NT2/D1 (cell line): ENCODE data around the gene DGAT2.
"Not testable (repeated sequence)": the region's sequence is repeated elsewhere in the genome, so short reads cannot be mapped to it uniquely, and the experiment has no call there.

Experiments
- DNase-seq: peaks from one replicate; pipeline ENCODE4 v3.0.0-alpha.2; 2011; ENCODE audit warnings: low read depth, low spot score
- H3K27me3 ChIP-seq: 2 replicates; pipeline ENCODE4 v1.6.0; 2011; ENCODE audit warnings: mild to moderate bottlenecking; ENCODE audit not compliant: insufficient read length, insufficient read depth
- H3K36me3 ChIP-seq: 2 replicates; pipeline ENCODE4 v1.6.1; 2011; ENCODE audit warnings: mild to moderate bottlenecking, low read length, mixed read lengths; ENCODE audit not compliant: insufficient read depth, insufficient read length
- H3K4me1 ChIP-seq: 2 replicates; pipeline ENCODE4 v1.5.1; 2011; ENCODE audit not compliant: insufficient read depth, insufficient read length
- H3K4me3 ChIP-seq: 2 replicates; pipeline ENCODE4 v1.5.1; 2011; ENCODE audit warnings: low read depth; ENCODE audit not compliant: insufficient read length
- H3K9ac ChIP-seq: 2 replicates; pipeline ENCODE4 v1.6.0; 2011; ENCODE audit warnings: low read depth; ENCODE audit not compliant: insufficient read length
- H3K9me3 ChIP-seq: 2 replicates; pipeline ENCODE4 v1.5.1; 2011; ENCODE audit warnings: mild to moderate bottlenecking, low read length; ENCODE audit not compliant: insufficient read depth
- SUZ12 ChIP-seq: IDR thresholded peaks from 2 replicates; pipeline ENCODE4 v1.6.1; 2011; ENCODE audit not compliant: insufficient read length, insufficient read depth; ENCODE audit errors: extremely low read depth
- YY1 ChIP-seq: IDR thresholded peaks from 2 replicates; pipeline ENCODE4 v1.6.1; 2011; ENCODE audit not compliant: insufficient read length, insufficient read depth
- ZNF274 ChIP-seq: IDR thresholded peaks from 2 replicates; pipeline ENCODE4 v1.6.1; 2011; ENCODE audit warnings: mild to moderate bottlenecking, low read depth, low read length

Gene DGAT2

DNA sequence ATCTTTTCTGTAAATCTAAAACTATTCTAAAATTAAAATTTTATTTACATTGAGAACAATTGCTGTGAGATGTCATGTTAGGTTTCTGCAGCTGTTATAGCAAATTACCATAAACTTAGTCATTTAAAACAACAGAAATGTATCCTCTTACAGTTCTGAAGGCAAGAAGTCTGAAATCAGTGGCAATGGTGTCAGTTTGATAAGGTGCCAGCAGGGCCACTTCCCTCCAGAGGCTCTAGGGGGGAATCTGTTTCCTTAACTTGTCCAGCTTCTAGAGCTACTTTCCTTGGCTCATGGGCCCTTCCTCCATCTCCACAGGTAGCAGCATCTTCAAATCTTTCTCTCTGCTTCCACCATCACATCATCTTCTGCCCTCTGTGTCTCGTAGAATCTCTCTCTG lies 27.9 kb upstream of the DGAT2 start:
- Histone ChIP-seq H3K9me3 (no peaks in the 10 kb centered on the region), H3K4me1 (no peaks in the 10 kb centered on the region), H3K4me3 (no peak overlapping the region), H3K27me3 (no peaks in the 10 kb centered on the region), H3K9ac (no peak overlapping the region), H3K36me3 (no peaks in the 10 kb centered on the region)
- DNase-seq = no peak
- no peak for TF ChIP-seq SUZ12
- no peak for TF ChIP-seq YY1
- no peak for TF ChIP-seq ZNF274

DNA sequence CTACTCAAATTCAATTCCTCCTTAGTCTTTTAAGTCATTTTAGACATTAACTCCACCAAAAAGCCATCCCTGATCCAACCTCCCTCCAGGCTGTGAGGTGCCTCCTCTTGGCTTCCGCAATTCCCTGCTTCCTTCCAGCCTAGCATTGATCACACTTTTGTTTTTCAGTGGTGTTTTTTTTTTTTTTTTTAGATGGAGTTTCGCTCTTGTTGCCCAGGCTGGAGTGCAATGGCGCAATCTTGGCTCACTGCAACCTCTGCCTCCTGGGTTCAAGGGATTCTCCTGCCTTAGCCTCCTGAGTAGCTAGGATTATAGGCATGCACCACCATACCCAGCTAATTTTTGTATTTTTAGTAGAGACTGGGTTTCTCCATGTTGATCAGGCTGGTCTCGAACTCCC lies 25.4 kb upstream of the DGAT2 start:
- DNase-seq, H3K4me1 ChIP-seq: not testable (repeated sequence)

DNA sequence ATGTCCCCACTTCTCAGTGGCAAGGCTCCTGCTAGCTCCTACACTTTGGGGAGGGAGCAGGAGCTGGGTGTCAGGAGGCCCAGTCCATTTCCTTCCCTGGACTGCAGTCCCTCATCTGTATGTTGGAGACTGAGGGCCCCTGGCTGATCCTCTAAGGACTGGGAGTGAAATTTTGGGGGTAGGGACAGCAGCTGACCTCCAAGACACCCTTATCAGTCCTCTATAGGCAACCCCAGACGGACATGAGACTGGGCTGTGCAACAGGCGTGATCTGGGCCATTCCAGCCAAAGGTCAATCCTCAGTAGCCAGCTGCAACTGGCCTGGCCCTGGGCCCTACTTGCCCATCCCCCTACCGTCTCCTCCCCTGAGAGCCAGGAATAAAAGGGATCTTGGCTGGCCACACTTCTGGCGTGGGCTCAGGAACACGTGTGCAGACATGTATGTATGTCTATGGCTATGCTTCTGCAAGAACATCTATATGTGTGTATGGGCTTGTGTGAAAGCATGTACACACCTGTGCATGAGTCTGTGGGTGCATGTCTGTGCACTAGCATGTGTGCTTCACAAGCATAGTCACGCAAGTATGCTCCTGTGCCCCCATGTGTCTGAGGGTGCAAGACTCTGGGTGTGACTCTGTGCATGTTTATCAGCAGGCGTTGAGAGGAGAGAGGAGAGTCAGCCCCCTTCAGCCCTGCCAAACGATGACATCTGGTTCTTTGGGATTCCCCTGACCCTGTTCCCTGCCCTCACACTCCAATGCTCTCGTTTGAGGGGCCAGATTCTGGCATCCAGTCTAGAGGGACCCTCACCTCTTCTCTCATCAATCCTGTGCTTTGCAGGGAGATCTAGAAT lies 24.6 kb upstream of the DGAT2 start:
- Histone ChIP-seq H3K9me3 (peaks cover 6% of the 10 kb centered on the region; the same call in 1 of the 2 replicates), H3K4me1 (no peaks in the 10 kb centered on the region), H3K36me3 (no peaks in the 10 kb centered on the region), H3K9ac (no peak overlapping the region), H3K27me3 (no peaks in the 10 kb centered on the region), H3K4me3 (no peak overlapping the region)
- DNase-seq = no peak
- TF ChIP-seq SUZ12 = no peak
- no peak for TF ChIP-seq ZNF274
- TF ChIP-seq YY1 = no peak

More for the DNA sequence above, 25.4 kb upstream of the DGAT2 start:
- not testable (repeated sequence) for H3K36me3 ChIP-seq, H3K9me3 ChIP-seq, H3K4me3 ChIP-seq, H3K27me3 ChIP-seq, H3K9ac ChIP-seq

DNA sequence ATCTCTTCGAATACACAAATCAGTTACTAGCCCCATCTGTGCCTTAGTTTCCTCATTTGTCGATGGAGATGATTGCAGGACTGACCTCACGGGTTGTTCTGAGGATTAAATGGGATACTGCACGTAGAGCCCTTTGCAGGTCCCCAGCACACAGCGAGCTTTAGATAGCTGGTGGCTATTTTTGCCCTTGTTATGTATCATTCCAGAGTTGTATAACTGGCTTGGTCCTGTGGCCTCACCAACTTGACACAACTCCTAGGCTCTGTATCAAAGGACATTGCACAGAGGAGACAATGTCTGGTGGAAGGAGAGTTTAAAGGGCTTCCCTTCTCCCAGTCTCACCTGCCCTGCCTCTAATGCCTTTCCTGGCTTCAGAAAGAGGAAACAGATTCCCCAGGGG lies 22.8 kb upstream of the DGAT2 start:
- no peaks in the 10 kb centered on the region for H3K27me3 ChIP-seq
- no peak overlapping the region for H3K9ac ChIP-seq
- DNase-seq = no peak
- no peaks in the 10 kb centered on the region for H3K36me3 ChIP-seq
- peaks cover 6% of the 10 kb centered on the region; the same call in 1 of the 2 replicates for H3K9me3 ChIP-seq
- TF ChIP-seq SUZ12 = no peak
- no peak for TF ChIP-seq ZNF274
- TF ChIP-seq YY1 = no peak
- no peak overlapping the region for H3K4me3 ChIP-seq
- no peaks in the 10 kb centered on the region for H3K4me1 ChIP-seq

DNA sequence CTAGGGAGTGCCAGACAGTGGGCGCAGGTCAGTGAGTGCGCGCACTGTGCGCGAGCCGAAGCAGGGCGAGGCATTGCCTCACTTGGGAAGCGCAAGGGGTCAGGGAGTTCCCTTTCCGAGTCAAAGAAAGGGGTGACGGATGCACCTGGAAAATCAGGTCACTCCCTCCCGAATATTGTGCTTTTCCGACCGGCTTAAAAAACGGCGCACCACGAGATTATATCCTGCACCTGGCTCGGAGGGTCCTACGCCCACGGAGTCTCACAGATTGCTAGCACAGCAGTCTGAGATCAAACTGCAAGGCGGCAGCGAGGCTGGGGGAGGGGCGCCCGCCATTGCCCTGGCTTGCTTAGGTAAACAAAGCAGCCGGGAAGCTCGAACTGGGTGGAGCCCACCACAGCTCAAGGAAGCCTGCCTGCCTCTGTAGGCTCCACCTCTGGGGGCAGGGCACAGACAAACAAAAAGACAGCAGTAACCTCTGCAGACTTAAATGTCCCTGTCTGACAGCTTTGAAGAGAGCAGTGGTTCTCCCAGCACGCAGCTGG lies 19.8 kb upstream of the DGAT2 start:
- not testable (repeated sequence) for H3K4me3 ChIP-seq, H3K27me3 ChIP-seq, DNase-seq, H3K9ac ChIP-seq, H3K9me3 ChIP-seq, H3K36me3 ChIP-seq, H3K4me1 ChIP-seq

DNA sequence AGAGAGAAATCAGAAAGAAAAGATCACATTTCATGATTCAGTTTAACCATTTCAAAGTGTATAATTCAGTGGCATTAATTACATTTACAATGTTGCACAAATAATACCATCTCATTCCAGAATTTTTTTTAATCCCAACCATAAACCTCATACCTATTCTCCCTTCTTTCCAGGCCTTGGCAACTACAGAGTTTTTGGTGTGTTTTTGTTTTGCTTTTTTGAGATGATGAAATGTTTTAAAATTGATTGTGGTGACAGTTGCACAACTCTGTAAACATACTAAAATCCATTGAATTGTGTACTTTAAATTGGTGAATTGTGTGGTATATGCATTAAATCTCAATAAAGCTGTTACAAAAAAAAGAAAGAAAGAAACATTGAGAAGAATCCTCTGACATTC lies 13.6 kb upstream of the DGAT2 start:
- DNase-seq, H3K4me1 ChIP-seq, H3K9ac ChIP-seq, H3K36me3 ChIP-seq, H3K4me3 ChIP-seq, H3K9me3 ChIP-seq, H3K27me3 ChIP-seq: not testable (repeated sequence)

DNA sequence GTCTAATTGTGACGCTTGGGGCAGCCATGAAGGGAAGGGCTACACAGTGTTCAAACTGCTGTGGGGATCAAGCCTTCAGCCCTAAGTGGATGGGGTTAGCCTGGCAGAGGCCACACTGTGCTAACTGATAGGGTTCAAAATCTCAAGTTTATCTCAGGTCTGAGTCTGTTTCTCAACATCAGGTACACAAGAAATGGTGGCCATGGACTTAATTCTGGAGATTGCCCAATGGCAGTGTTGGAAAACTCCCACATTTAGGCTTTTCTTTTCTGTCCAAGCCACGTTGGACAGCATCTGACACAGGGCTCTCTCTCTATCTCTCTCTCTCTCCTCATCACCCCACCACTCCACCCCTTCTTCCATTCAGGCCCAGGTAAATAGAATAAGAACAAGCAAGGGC lies 10.9 kb upstream of the DGAT2 start:
- Histone ChIP-seq H3K9ac (no peak overlapping the region), H3K9me3 (no peaks in the 10 kb centered on the region), H3K27me3 (no peaks in the 10 kb centered on the region), H3K4me1 (peaks cover 2% of the 10 kb centered on the region), H3K36me3 (no peaks in the 10 kb centered on the region), H3K4me3 (no peak overlapping the region)
- TF ChIP-seq SUZ12 = no peak
- no peak for TF ChIP-seq YY1
- TF ChIP-seq ZNF274 = no peak
- DNase-seq = no peak

DNA sequence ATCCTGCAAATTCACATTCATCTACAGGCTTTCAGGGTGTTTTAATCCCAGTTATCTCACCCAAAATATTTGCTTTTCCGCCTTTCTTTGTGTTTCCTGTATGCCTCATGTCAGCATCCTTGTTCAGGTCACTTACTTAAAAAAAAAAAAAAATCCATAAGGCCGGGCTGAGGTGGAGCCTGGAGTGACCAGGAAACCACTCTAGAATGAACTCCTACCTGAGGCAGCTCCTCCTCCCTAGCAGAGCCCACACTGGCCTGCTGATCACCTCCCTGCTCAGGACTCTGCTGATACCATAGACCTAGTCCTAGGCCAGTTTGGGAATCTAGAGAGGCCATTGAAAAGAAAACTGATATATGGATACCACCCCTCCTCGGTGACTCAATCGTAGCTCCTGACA lies 8.7 kb upstream of the DGAT2 start:
- H3K36me3 ChIP-seq = no peaks in the 10 kb centered on the region
- no peak overlapping the region for H3K9ac ChIP-seq
- DNase-seq = no peak
- H3K9me3 ChIP-seq = no peaks in the 10 kb centered on the region
- peaks cover 2% of the 10 kb centered on the region for H3K4me1 ChIP-seq
- H3K27me3 ChIP-seq = no peaks in the 10 kb centered on the region
- no peak overlapping the region for H3K4me3 ChIP-seq
- TF ChIP-seq YY1 (no peak), SUZ12 (no peak), ZNF274 (no peak)
